HG02884 (cell line): Measurements from ENCODE around the gene IFITM10.

Experiments
- ATAC-seq: cut with Tn5 transposase; IDR thresholded peaks from one replicate; pipeline ENCODE4 v1.9.1; 2021; ENCODE audit warnings: mild to moderate bottlenecking, moderate library complexity; ENCODE audit not compliant: unreplicated experiment

The IFITM10 gene

DNA sequence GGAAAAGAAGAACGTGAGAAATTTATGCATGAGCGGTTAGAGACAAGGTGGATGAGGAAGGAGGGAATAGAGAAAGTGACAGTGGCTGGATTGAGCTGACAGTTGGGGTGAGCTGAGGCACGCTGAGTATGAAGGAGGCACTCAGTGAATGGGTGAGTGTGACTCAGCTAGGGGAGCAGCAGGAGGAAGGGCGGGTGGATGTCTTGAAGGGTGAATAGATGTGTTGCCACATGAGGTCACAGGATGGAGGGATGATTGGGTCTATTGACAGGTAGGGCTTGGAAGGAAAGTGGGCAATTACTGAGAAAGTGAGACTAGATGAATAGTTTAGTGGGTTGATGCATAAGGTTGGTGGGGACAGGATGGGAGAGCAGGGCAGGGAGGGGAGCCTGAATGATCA lies 8.0 kb downstream of the IFITM10 start:
- no peak for ATAC-seq

DNA sequence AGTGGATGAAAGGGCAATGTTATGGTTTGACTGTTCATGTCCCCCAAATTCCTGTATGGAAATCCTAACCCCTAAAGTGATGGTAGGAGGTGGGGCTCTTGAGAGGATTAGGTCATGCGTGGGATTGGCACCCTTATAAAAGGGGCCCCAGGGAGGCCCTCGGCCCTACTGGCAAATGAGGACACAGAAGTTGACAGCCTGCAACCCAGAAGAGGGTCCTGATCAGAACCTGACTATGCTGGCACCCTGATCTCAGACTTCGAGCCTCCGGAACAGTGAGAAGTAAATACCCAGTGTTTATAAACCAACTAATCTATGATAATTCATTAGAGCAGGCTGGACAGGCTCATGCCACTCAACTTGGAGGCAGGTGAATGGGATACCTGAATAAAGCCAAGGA lies 8.7 kb downstream of the IFITM10 start:
- no peak for ATAC-seq

DNA sequence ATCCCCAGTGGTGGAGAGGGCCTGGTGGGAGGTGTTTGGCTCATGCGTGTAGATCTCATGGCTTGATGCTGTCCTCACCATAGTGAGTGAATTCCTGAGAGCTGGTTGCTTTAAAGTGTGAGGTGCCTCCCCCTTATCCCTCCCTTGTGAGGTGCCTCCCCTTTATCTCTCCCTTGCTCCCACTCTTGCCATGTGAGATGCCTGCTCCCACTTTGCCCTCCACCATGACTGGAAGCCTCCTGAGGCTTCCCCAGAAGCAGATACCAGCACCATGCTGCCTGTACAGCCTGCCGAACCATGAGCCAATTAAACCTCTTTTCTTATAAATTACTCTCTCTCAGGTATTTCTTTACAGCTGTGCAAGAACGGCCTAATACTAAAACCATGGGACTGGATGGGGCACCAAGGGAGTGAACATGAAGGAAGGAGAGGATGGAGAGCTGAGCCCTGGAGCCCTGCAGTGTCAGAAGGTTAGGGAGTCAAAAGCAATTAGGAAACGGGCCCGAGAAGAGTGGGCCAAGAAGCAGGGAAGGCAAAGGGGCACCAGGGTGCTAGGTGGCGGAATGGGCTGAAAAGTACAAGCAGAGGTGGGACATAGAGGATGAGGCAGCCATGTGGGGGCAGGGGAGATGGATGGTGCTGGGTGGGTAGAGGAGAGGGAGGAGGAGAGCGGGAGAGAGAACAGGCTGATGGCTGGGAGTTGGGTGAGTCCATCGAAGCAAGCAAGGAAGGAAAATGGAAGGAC lies 9.4 kb downstream of the IFITM10 start:
- ATAC-seq, result no peak

DNA sequence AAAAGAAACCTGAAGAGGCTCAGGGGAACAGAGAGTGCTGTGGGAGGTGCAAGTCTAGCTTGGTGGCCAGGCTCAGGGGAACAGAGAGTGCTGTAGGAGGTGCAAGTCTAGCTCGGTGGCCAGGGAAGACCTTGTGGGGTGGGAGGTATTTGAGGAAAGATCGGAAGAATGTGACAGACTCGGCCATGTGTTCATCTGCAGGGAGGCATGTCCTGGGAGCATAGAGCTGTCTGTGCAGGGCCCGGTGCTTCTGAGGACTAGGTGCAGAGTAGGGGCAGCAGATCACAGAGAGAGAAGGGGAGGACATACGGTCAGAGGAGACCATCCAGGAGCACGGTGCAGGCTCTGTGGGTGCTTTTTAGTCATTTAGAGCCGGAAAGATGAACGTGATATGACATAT lies 10.8 kb downstream of the IFITM10 start:
- no peak for ATAC-seq

DNA sequence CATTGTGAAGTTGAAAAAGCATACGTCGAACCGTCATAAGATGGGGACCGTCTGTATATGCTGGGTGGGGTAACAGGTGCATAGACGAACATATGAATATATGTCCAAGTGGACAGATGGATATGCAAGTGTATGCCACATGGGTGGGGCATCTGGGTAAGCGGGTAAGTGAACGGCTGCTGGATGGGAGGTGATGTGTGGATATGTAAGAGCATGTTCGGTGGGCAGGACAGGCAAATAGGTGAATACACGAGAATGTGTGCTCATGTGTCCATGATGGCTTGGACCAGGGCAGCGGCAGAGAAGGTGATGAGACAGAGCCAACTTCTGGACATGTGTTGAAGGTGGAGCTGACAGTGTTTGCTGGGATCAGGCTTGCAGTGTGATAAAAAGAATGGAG lies 12.0 kb downstream of the IFITM10 start:
- no peak for ATAC-seq

DNA sequence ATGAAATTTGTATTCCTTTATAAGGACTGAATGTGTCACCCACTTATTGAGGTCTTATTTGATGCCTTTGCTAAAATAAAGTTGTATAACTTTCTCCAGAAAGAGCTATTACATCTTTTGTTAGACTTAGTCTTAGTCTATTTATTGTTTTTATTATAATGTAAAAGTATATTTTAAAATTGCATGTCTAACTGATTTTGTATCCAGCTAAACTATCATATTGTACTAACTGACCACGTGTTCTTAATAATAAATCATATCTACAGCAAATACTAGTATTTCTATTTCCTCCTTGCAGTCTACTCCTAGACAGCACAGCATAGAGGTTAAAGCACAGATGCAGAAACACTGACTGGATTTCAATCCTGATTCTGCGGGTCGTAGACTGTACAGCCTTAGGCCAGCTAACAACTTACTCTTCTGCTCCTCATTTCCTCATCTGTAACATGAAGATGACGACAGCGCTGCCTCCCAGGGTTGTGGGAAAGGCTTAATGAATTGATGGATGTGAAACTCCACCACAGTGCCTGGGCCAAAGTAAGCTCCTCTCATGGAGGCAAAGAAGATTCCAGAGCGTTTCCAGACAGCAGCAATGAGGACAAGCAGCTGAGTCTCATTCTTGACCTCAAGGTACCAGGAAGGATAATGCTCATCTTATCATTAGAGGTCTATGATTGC lies 13.2 kb downstream of the IFITM10 start:
- ATAC-seq, result no peak

DNA sequence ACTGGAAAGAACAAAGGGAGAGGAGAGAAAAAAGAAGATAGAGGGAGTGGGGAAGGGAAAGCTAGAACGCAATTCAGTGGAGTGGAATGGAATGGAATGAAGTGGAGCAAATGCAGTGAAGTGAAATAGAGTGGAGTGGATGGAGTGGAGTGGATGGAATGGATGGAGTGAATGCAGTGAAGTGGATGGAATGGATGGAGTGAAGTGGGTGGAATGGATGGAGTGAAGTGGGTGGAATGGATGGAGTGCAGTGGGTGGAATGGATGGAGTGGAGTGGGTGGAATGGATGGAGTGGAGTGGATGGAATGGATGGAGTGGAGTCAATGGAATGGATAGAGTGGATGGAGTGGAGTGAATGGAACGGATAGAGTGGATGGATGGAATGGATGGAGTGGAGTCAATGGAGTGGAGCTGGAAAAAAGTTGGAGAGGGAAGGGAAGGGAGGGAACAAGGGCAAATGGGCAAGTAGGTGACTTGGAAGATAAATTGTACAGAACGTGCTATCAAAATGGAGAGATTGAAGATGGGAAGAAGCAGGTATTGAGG lies 13.9 kb downstream of the IFITM10 start:
- ATAC-seq, result no peak

DNA sequence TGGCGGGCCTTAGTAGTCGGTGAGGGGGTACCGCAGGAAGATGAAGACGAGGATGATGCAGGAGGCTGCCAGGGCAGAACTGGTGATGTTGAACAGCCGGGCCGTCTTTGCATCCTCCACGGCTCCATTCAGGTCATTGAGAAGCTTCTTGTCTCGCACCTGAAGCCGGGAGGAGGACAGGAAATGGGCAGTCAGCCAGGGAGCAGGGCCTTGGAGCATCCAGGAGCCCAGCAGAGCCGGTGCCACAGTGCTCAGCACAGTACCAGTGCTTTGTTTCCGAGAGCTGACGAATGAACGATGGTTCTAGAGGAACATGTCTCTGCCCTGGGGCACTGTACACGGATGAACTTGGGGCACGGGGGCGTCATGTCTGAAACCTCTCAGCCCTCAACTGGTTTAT lies 15.1 kb downstream of the IFITM10 start:
- no peak for ATAC-seq

DNA sequence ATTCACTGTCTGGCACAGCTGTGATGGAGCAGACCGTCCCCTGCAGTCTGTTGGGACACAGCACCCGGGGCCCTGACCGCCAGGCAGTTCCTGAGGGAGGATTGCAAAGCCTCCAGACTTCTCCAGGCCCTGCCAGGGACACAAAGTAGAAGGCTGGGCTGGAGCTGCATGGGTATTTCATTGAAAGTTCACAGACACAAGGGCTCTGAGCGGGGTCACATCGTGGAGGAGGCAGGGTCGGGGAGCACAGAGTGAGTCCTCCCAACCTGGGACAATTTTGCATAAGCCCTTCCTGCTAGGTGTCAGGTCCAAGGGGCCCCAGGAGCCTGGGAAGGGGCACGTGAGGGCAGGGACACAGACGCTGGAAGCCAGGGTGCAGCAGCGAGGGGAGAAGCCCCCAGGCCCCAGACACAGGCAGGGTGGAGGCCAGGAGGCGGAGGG lies 15.7 kb downstream of the IFITM10 start:
- no peak for ATAC-seq

DNA sequence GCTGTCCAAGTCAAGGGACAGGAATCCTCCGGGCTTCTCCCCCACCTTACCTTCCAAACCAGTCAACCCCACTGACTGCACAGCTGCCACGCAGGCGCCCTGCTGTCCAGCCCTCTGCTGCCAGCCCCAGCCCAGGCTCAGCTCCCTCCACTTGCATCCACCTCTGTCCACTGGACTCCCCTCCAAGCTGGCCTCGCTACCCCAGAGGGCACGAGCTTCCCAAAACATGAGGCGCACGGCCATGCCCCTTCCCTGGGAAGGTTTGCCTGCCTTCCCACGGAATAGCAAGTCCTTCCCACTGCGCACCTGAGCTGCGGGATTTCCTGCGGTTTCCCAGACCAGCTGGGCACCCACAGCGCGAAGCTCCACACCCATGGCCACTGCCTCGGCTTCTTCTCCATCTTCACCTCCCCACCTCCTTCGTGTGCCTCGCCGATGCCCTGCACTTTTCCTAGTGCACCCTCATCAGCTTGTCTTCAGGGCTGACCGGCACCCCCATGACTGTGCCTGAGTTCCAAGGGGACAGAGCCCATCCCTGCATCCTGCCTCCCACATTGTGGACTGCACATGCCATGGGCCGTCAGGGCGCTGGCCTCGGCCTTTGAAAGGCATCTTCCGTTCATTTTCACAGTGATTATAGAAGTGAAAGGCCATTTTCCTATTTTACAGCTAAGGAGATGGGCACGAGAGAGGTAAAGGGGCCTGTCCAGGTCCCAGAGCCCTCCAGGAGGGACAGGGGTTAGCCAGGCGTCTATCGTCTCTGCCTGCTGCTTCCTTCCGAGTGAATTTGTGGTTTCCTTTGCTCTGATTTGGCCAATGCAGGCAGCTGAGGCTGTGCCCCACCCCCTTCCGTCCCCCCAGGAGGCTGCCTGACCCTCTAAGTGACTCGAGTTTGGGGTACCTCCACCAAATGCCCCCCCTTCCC lies 16.4 kb downstream of the IFITM10 start:
- ATAC-seq, result no peak

DNA sequence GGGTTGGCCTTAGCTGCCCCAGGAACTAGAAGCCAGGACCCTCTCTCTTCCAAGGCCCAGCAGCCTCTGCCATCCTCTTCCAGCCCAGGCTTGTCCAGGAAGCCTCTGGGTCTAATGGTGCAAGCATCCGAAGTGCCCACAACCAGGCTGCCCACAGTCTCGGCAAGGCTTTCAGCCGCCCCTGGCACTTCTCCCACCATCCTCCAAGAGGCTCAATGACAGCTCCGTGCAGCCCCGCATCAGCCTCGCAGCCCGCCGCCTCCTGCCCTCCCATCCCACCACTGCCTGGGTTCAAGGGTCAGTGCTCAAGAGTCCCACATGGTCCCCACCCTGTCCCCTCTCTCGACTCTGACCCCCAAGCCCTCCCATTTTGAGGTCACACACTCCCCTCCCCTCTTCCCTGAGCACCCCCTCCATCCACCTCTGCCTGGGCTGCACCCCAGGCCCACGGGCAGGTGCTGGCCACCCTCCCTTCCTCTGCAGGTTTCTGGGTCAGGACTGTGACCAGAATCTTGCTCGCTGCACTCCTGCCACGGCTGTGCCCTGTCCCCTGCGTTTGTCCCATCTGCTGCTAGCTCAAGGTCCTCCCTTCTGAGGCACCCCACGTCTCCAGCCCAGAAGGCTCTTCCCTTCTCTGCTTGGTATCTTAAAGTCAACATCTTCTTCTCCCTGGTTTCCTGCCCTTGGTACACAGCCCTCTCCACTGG lies 17.2 kb downstream of the IFITM10 start:
- no peak for ATAC-seq

DNA sequence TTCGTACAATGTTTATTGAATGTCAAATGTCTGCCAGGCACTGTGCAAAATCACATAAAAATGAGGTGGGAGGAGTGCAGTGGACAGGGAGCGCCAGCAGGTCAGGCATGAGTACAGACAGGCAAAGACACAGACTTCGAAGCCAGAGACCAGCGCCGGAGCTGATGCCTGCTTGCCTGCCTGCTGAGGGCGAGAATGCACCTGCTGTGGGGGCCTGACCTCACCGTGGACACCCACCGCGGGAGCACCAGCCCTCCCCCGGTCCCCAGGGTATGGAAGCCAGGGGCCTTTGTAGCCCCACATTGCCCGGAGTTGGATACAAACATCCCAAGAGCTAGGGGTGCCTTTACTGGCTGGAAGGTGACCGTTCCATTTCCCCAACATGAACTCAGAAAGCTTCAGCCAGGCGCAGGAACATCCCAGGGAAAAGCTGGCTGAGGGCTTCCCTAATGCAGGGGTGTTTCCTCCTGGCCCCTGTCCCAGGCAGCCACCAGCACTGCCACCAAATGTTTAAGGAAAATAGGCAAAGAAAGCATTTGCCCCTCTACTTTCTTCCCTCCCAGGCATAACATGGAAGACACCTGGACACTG lies 17.9 kb downstream of the IFITM10 start:
- ATAC-seq, result no peak

DNA sequence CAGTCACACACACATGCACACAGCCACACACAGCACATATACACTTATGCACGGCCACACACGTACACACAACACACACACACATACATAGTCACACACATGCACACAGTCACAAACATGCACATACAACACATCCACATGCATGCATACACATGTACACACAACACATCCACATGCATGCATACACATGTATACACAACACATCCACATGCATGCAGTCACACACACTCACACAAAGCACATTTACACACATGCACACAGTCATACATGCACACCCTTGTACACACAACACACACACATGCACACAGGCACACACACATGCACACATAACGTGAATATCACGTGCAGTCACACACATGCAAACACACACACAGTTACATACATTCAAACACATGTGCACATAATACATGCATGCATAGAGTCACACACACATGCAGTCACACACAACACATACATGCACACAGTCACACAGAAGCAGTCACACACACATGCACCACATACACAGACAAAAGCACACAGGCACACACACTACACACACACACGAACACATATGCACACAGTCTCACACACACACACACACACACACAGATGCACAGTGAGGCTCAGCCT lies 18.8 kb downstream of the IFITM10 start:
- no peak for ATAC-seq

DNA sequence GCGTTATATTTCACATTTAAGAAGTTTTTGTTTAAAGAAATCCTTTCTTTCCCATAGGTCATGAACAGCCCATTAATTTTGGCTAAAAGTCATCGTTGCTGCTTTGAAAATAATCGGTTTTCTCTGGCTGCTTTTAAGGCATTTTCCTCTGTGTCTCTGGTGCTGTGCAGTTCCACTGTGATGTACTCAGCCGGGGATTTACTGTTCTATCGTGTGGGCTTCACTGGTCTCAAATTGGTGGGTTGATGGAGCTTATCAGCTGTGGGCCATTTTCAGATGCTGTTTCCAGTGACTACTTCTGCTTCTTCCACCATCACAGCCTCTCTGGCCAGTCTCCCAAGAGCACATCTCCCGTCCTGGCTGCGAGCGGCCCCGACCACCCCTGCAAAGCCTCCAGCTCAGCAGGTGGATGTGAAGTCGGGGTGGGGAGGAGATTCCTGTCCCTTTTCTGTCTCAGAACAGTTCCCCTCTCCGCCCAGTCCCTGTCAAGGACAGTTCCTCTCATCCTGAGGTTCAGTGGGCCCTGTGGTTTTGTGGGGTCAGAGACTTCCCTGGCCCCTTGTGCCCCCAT lies 20.3 kb downstream of the IFITM10 start:
- no peak for ATAC-seq

DNA sequence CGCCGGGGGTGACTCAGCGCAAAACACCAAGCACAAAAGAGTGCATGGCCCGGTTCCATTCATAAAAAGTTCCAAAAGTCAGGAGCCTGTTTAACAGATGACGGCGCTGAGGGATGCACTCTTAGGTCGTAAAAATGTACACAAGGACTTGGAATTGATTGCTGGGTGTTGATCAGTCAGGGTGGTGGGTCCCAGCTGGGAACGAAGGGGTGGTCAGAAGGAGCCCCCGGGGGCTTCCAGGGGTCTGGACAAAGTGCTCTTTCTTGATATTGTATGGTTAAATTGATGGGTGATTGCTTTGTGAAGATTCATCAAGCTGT lies 20.7 kb downstream of the IFITM10 start:
- ATAC-seq, result no peak

DNA sequence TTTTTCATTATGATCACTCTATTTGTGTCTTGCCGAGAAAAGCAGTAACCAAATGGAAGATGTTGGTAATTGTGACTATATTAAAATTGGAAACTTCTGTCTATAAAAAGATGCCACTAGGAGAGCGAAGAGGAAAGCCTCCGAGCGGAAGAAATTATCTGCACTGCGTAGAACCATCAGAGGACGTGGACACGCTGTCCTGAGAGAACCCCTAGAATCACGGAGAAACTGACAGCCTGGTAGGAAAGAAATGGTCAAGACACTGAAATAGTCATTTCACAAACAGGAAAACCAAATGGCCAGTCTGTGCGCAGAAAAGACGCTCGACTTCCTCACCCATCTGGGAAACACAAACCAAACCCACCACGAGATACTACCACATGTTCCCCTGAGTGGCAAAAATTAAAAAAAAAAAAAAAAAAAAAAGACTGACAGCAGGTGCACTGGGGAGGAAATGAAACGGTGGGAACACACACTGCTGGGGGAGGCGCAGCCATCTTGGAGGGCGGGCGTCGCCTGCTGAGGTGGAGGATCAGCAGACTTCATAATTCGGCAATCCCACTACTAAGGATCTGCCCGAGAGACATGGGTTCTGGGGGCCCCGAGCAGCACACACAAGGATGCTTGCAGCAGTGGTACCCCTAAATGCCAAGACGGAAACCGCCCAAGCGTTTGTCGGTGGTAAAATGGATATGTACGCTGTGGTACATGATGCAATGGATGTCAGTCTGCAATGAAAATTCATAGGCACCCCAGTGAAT lies 21.3 kb downstream of the IFITM10 start:
- ATAC-seq, result no peak

DNA sequence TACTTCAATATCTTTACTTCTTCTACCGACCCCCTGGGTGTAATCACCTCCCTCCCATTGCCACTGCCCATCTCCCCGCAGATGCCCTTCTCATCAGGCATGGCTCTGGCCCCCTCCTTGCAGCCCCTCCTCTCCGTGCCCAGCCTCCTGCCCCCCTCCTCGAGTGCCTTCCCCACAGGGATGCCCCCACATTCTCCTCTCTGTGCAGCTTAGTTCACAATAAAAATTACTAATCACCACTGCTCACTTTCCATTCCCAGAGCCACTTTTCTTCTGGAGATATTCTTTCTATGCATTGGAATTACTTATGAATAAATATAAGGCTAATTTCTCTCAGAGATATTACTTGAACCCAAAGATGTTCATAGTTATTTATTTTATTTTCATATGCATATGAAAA lies 22.1 kb downstream of the IFITM10 start:
- ATAC-seq, result no peak

DNA sequence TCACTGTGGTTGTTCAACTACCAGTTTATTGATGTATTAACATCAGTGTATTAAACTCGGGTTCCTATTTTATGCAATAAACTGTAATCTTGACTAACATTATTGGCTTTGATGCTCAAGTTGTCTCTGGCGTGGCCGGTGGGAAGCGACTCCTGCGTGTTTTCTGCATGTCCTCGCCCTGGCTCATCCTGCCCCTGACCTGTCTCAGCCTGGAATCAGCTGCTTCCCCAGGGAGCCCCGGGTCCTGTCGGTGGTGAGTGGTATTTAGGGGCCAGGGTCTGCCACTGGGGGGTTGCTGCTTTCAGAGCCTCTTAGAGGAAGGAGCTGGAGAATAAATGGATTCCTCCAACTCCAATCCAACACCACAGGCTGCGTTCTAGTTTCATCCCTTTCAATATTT lies 22.5 kb downstream of the IFITM10 start:
- no peak for ATAC-seq

DNA sequence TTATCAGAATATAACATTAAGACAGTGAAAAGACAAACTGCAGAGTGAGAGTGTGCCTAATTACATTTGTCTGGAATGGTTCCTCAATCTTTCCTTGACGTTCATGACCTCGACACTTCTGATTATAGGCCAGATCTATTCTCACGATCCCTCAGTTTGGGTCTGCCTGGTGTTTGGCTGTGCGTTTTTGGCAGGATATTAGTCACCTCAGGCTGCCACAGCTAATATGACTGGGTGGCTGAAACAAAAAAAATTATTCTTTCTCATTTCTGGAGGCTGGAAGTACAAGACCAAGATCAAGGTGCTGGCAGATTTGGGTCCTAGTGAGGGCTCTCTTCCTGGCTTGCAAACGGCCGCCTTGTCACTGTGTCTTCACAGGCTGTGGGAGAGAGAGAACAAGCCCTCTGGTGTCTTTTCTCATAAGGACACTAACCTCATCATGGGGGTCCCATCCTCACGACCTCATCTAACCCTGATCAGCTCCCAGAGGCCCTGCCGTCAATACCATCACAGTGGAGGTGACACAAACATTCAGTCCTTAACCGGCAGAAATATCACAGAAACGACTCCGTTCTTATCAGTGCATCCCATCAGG lies 23.2 kb downstream of the IFITM10 start:
- ATAC-seq, result no peak
